HG03565 (cell line): ENCODE measurements around the gene PCLAF.
"Not testable (repeated sequence)": the region's sequence is repeated elsewhere in the genome, so short reads cannot be mapped to it uniquely, and the experiment has no call there.

ENCODE experiments used
- ATAC-seq: cut with Tn5 transposase; IDR thresholded peaks from one replicate; pipeline ENCODE4 v1.9.1; 2021; ENCODE audit warnings: mild to moderate bottlenecking, moderate library complexity; ENCODE audit not compliant: unreplicated experiment

Gene PCLAF

GRCh38 chr15:64381000-64381751, at the start of gene PCLAF:
Gene PCLAF, minus strand, starts transcription at chr15:64381441. Its CDS starts 70 bp downstream, at chr15:64381371.
- peak; percentile 93 for ATAC-seq

- ATAC-seq, result no peak
These were observed 48.9 kb upstream of the PCLAF start for GRCh38 chr15:64430000-64430735.

GRCh38 chr15:64429448-64429847, 48.2 kb upstream of the PCLAF start:
- no peak for ATAC-seq

DNA sequence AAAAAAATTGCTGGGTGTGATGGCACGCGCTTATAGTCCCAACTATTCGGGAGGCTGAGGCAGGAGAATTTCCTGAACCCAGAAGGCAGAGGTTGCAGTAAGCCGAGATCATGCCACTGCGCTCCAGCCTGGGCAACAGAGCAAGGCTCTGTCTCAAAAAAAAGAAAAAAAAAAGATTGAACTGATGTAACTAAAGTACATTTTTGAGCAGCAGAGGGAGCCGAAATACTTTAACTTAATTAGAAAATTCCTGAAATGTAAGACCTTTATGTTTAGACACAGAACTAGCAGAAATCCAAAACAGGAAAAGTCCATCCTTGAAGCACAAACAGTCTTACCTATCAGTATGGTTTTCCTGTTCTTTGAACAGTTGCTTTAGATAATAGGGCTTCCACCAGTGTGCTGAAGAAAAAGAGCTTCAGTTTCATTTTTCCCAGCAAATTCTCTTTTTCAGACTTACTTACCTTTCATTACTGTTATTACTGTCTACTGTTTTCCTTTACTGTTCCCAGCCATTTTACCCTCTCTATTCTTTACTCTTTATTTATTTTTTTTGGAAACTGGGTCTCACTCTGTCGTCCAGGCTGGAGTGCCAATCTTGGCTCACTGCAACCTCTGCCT, 45.7 kb upstream of the PCLAF start:
- no peak for ATAC-seq

GRCh38 chr15:64425221-64425620, 44.0 kb upstream of the PCLAF start:
- no peak for ATAC-seq

- ATAC-seq, result no peak
These were observed 42.7 kb upstream of the PCLAF start for GRCh38 chr15:64423970-64424369.

DNA sequence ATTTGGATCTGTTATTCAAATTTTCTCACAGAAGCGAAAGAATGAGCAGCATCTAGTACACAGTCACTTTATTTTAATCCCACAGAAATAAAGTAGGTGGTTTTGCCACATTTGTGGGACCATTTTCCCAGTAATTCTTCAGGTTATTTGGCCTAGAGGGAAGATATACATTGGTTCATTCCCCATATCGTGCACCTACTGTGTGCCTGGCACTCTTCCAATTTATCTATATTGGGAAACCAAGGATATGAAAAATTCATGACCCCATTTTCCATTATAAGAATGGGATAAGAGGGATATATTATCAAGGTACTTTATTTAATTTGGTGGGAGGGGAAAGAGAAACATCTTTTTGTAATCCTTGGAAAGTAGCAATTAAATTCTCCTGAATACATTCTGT, 41.5 kb upstream of the PCLAF start:
- no peak for ATAC-seq

GRCh38 chr15:64412216-64412615, 31.0 kb upstream of the PCLAF start:
- ATAC-seq, result no peak

DNA sequence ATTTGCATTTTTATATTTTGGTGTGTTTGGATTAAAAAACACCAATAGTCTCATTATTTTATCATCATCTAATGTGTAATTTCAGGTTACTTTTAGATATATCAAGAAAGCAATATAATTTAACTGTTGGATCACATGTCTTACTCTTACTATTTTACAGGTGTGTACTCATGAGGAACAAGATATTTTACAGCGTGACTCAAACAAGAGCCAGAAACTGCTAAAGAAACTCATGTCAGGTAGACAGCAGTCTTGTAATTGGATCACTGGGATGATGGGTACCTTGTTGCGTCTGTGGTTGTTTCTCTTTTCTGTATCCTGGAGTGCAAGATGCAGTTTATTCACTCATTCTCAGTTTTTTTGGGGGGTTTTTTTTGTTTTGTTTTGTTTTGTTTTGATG, 19.3 kb upstream of the PCLAF start:
- no peak for ATAC-seq

DNA sequence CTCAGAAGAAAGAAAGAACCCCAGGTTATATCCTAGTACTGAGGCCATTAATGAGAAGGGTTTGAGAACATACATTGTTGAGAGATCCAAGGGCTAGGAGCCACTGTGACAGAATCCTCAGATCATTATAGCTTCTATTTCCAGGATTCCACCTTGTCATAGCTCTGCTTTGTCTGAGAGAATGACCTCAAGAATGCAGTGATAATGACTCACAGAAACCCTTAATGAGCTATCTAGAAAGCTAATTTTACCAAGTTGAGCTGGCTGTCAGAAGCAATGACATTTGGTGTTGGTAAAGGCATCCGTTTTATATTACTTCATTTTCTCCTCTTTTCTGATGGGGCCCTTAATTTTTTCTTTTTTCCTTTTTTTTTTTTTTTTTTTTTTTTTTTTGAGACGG, 17.3 kb upstream of the PCLAF start:
- ATAC-seq, result no peak

GRCh38 chr15:64396789-64397188, 15.5 kb upstream of the PCLAF start:
- no peak for ATAC-seq

DNA sequence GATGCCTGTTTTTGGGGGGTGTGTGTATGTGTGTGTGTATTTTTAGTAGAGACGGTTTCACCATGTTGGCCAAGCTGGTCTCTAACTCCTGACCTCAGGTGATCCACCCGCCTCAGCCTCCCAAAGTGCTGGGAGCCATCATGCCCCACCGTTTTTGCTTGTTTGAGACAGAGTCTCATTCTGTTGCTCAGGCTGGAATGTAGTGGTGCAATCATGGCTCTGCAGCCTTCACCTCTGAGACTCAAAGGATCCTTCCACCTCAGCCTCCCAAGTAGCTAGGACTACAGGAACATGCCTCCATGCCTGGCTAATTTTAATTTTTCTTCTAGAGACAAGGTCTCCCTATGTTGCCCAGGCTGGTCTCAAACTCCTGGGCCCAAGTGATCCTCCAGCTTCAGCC, 11.2 kb upstream of the PCLAF start:
- ATAC-seq, result not testable (repeated sequence)

DNA sequence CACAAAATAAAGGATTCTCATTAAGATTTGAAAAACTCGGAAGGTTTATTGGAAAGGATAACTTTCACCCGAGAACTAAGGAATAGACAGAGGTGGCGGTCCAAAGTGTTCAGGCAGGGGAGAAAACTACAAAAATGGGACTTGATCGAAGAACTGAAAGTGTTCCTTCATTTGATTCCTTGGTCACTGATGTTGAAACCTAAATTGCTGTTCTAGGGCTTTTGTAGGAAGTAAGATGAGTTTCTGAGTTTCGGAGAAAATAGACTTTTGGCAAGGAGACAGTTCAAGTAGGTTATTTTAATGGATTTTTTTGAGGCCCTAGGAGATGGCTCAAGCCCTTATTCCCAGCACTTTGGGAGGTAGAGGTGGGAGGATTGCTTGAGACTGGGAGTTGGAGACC, 7.8 kb upstream of the PCLAF start:
- ATAC-seq, result no peak

GRCh38 chr15:64387562-64388168, 6.4 kb upstream of the PCLAF start, which contains the start of gene TRIP4:
Gene TRIP4, plus strand, starts transcription at chr15:64387836. Its CDS starts 28 bp downstream, at chr15:64387864.
- ATAC-seq, result peak; percentile 96

DNA sequence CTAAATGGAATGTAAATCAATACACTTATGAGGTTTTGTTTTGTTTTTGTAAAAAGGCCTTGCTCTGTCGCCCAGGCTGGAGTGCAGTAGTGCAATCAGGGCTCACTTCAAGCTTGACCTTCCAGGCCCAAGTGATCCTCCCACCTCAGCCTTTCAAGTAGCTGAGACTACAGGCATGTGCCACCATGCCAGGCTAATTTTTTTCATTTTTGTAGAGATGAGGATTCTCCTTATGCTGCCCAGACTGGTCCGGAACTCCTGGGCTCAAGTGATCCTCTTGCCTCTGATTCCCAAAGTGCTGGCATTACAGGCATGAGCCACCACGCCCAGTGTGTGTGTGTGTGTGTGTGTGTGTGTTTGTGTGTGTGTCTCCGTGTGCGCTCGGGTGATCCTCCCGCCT, 5.0 kb upstream of the PCLAF start:
- ATAC-seq, result no peak

- no peak for ATAC-seq
These were observed 2.5 kb upstream of the PCLAF start for GRCh38 chr15:64383760-64384159.

GRCh38 chr15:64380130-64380870, 941 bp downstream of the PCLAF start:
- not testable (repeated sequence) for ATAC-seq

GRCh38 chr15:64379216-64379960, 1.9 kb downstream of the PCLAF start:
- no peak for ATAC-seq

GRCh38 chr15:64373360-64373759, 7.9 kb downstream of the PCLAF start:
- ATAC-seq, result no peak

DNA sequence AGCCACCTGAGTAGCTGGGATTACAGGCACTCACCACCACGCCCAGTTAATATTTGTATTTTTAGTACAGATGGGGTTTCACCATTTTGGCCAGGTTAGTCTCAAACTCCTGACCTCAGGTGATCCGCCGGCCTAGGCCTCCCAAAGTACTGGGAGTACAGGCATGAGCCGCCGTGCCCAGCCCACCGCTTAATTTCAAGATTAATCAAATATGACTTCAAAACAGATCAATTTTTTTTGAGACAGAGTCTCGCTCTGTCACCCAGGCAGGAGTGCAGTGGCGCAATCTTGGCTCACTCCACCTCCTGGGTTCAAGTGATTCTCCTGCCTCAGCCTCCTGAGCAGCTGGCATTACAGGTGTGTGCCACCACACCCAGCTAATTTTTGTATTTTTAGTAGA, 9.9 kb downstream of the PCLAF start:
- ATAC-seq, result not testable (repeated sequence)
